ENCODE measurements around the gene FAM222B.
"Not testable (repeated sequence)": the region's sequence is repeated elsewhere in the genome, so short reads cannot be mapped to it uniquely, and the experiment has no call there.

The FAM222B gene
- total RNA-seq, result 8.3 to 8.4 reads per million in 2 donors

- DNase-seq, result peak; percentile 84
Observed at GRCh38 chr17:28842282-28843012, at the start of gene FAM222B. TSS of gene FAM222B (minus strand) at chr17:28842790. CDS start at chr17:28766667, 76,123 bp downstream.

- no peak for DNase-seq
Observed at GRCh38 chr17:28892024-28892423, 49.4 kb upstream of the FAM222B start.

- no peak for DNase-seq
Observed at GRCh38 chr17:28891201-28891600, 48.6 kb upstream of the FAM222B start.

GRCh38 chr17:28889996-28890395, 47.4 kb upstream of the FAM222B start:
- no peak for DNase-seq

GRCh38 chr17:28888832-28889231, 46.2 kb upstream of the FAM222B start:
- no peak for DNase-seq

GRCh38 chr17:28887871-28888471, 45.4 kb upstream of the FAM222B start:
- no peak for DNase-seq

- DNase-seq, result no peak
Observed at GRCh38 chr17:28885951-28886350, 43.4 kb upstream of the FAM222B start.

GRCh38 chr17:28885363-28885762, 42.8 kb upstream of the FAM222B start:
- DNase-seq, result no peak

GRCh38 chr17:28883967-28884702, 41.5 kb upstream of the FAM222B start:
- no peak for DNase-seq

GRCh38 chr17:28882154-28882895, 39.7 kb upstream of the FAM222B start:
- no peak for DNase-seq

GRCh38 chr17:28881533-28882056, 39.0 kb upstream of the FAM222B start:
- no peak for DNase-seq

GRCh38 chr17:28880572-28880945, 38.0 kb upstream of the FAM222B start:
- no peak for DNase-seq

- DNase-seq, result no peak
Observed at GRCh38 chr17:28879886-28880571, 37.4 kb upstream of the FAM222B start.

- DNase-seq, result no peak
Observed at GRCh38 chr17:28878981-28879380, 36.4 kb upstream of the FAM222B start.

GRCh38 chr17:28878158-28878910, 35.7 kb upstream of the FAM222B start:
- no peak for DNase-seq

- not testable (repeated sequence) for DNase-seq
Observed at GRCh38 chr17:28877150-28877711, 34.6 kb upstream of the FAM222B start.

GRCh38 chr17:28875848-28876550, 33.4 kb upstream of the FAM222B start:
- no peak for DNase-seq

GRCh38 chr17:28874750-28875149, 32.2 kb upstream of the FAM222B start:
- no peak for DNase-seq

- DNase-seq, result no peak
Observed at GRCh38 chr17:28873839-28874238, 31.2 kb upstream of the FAM222B start.

- DNase-seq, result no peak
Observed at GRCh38 chr17:28871056-28871579, 28.5 kb upstream of the FAM222B start.
